NCI-H1105 (cell line): ENCODE measurements around the gene FTO.
"Not testable (repeated sequence)": the region's sequence is repeated elsewhere in the genome, so short reads cannot be mapped to it uniquely, and the experiment has no call there.

ENCODE experiments used
- DNase-seq: peaks from one replicate; lab custom pipeline; 2025; lab: John Stamatoyannopoulos, UW

FTO gene

GRCh38 chr16:53864819-53865493, 161.0 kb downstream of the FTO start:
- peak; percentile 50 for DNase-seq

DNA sequence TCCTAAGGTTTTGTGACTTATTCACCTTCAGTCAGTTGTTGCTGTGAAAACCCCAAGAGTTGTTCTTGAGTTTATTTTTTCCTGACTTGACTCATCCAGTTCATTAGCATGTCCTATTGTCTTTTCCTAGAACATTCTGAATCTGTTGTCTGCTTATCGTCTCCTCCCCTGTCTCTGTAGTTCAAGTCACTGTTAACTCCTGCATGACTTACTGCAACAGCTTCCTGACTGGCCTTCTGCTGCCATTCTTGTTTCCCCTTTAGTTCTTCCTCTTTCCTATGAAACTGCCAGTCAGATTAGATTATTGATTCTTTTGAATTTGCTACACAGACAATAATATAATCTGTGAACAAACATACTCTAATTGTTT, 161.5 kb downstream of the FTO start:
- DNase-seq: no peak

DNA sequence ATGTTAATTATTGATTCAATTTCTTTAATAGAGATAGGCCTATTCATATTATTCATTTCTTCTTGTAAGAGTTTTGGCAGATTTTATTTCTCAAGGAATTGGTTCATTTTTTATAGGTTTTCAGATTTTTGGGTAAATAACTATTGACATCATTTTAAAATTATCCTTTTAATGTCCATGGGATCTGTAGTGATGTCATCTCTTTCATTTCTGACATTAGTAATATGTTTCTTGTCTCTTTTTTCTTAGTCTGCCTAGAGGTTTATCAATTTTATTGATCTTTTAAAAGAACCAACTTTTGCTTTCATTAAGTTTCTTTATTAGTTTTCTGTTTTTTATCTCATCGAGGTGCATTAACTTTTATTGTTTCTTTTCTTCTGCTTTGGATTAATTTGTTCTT, 162.6 kb downstream of the FTO start:
- DNase-seq: no peak

DNA sequence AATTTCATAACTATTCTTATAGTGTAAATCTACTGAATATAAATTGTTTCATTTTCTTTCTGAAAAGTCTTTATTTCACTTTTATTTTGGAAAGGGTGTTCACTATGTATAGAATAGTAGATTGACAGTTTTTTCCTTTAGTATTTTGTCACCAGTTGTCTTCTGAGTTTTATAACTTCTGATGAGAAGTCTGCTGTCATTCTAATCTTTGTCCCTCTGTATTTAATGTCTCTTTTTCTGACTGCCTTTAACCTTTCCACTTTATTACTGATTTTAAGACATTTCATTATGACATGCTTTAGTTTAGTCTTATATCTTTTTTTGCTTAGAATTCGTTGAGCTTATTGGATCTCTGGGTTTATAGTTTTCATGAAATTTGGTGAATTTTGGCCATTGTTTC, 166.9 kb downstream of the FTO start:
- no peak for DNase-seq

GRCh38 chr16:53872248-53873221, 168.6 kb downstream of the FTO start:
- DNase-seq: no peak

- no peak for DNase-seq
Measured at GRCh38 chr16:53876811-53877210, 172.9 kb downstream of the FTO start.

GRCh38 chr16:53878216-53878615, 174.3 kb downstream of the FTO start:
- no peak for DNase-seq

- DNase-seq: no peak
Measured at GRCh38 chr16:53881371-53881770, 177.4 kb downstream of the FTO start.

- no peak for DNase-seq
Measured at GRCh38 chr16:53882310-53882709, 178.4 kb downstream of the FTO start.

DNA sequence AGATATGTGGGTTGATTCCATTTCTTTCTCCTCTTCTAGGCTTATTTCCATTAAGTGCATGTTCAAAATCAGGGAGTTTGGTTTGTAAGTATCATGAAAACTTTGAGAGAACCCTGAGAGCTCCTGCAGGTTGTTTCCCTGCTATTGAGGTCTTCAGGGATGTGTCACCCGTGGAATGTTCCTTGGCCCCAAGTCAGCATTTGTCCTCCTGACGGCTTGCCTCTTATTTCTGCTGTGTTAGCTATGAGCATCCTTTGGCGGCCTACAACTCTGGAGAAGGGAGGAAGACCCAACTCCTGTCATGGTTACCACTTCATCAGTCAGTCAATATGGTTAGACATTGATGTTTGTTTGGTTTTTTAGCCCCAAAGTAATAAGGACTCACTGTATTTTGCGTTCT, 180.8 kb downstream of the FTO start:
- DNase-seq: no peak

DNA sequence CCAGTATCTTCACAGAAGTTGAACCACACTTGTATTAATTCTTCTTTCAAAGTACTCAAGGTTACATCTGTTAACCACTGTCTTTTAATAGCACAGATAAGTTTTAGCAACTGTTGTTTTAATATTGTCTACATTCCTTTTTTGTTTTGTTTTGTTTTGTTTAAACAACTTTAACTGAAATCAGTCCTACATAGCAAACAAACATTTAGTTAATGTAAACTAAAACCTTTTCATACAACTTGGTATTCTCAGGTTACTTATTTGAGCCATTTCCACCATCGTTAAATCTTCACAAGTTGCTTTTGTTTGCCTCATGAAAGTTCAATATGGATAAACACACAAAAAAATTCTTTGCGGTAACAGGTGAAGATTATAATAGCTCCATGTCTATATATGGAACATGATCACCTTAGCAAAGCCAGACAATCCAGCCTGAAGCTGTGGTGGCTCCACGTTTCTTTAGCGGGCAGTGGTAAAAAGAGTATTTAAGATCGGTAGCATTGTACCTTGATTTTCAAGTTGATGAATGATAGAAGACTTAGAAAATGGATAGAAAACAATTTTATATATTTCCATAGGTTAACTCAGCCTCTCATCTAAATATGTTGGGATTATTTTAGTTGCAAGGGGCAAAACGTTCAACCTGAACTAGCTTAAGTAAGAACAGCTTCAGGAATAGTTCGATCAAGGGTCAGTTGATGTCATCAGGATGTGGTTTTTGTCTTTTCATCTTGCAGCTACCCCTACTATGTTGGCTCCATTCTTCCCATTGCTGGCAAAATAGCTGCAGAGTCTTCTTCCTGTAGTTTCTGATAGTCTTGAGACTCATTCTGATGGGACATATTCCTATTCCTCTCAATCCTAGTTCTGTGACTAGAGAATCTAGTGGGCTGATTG, 182.8 kb downstream of the FTO start:
- no peak for DNase-seq

DNA sequence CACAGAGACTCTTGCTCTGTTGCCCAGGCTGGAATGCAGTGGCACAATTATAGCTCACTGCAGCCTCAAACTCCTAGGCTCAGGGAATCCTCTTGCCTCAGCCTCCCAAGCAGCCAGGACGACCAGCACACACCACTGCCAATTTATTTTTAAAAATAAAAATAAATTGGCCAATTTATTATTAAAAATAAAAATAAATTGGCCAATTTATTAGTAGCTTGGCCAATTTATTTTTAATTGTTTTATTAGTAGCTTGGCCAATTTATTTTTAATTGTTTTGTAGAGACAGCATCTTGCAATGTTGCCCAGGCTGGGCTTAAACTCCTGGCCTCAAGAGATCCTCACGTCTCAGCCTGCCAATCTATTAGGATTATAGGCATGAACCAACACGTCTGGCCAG, 184.3 kb downstream of the FTO start:
- no peak for DNase-seq

GRCh38 chr16:53890877-53891276, 186.9 kb downstream of the FTO start:
- not testable (repeated sequence) for DNase-seq

GRCh38 chr16:53891409-53892139, 187.6 kb downstream of the FTO start:
- no peak for DNase-seq

DNA sequence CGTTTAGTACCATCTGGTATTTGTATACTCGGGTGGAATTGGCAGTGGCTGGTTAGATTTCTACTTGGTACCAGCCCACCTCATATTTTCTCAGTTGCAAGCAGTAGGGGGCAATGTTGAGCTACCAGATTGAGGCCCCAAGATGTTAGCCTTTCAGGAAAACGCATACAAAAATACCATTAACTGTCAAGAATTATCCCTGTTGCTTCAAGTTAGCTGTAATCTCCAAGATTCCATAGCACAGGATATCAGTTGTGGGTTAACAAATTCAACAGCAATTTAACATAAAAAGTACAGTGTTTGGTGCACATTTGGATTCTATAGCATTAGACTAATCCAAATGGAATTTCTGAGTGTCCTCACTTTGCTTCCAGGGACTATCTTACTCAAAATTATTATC, 188.2 kb downstream of the FTO start:
- peak; percentile 31 for DNase-seq

DNA sequence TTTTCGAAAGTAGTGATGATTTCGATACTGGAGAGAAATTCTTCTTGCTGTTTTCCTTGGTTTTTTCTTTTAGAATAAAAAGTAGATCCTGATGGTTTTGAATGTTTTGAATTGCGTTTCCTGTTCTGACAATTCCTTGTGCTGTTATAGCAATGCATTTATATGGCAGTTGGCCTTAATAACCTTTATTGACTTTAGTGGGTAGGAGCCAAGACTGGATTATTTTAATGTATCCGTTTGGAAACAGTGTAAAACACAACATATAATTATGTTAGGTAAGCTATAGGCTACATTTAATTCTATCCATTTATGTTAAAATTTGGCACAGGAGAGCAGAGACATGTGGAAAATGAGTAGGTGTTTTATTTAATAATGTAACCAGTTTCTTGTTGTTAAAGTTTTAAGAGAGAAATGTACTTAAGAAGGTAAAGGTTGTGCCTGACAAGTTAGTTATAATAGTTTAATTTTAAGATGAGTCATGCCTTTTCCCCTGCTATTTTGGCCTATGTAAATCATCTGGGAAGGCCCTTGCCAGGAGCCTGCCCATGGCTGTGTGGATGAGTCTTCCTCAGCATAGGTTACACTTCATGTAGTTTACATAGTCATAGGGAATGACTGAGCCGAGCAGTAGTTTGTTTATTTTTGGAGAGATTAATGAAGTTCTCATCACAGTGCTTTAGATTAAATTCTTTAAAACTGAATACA, 189.9 kb downstream of the FTO start:
- DNase-seq: peak; percentile 67

- DNase-seq: no peak
Measured at GRCh38 chr16:53894686-53895085, 190.7 kb downstream of the FTO start.

DNA sequence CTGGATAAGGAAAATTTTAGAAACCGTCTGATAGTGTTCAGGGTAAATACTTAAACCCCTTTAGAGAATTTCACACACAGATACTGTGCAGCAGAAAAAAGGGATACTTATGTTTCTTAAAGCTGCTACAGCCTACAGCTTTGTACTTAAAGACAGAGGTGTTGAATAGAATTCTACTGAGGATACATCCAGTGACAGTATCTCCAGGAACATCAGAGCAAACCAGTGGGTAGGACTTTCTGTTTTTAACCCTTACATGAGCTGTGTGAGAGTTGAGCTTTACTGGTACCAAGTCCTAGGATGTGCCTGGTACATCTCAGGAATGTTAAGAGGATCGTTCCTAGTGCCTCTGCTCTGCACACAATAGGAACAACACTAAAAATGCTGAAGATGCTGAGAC, 191.5 kb downstream of the FTO start:
- DNase-seq: no peak

DNA sequence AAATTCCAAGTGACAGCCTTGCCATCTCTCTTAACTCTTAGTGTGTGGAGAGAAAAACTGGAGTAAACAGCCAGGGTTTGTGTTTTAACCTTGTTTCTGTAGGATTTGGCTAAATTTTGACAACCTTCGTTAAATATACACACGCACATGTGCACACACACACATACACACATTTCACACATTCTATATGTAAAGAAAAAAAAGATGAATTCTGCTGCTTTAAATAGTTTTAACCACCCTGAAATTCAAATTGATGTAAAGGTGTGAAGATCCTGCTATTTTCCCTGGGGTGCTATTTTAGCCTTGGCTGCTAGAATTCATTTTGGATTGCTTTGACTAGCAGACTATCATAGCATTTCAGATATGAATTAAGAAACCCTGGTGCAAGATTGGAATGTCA, 191.9 kb downstream of the FTO start:
- no peak for DNase-seq

- no peak for DNase-seq
Measured at GRCh38 chr16:53896722-53897121, 192.8 kb downstream of the FTO start.

GRCh38 chr16:53898993-53899392, 195.0 kb downstream of the FTO start:
- no peak for DNase-seq
